ENCODE results near the gene ZNF213. TPM values are rescaled to one million over a fixed set of nuclear protein-coding genes. Genes with fewer than 3 reads are reported as not detected.

Gene ZNF213
- total and polyA plus RNA-seq, 2 experiments from 2014 or later, result 2.9 to 10.4 TPM

- no peaks in the 10 kb centered on the region for H3K9me2 ChIP-seq (ENCODE audit: insufficient read depth)
- Mint-ChIP-seq H3K27ac (no peak overlapping the region), H3K36me3 (ENCODE audit: low read depth) (peaks cover 36% of the 10 kb centered on the region), H3K9me3 (no peaks in the 10 kb centered on the region), H3K4me1 (peaks cover 12% of the 10 kb centered on the region), H3K4me3 (no peak overlapping the region), H3K27me3 (ENCODE audit: insufficient read depth, low read depth, poor library complexity) (peaks cover 8% of the 10 kb centered on the region)
- H2AFZ ChIP-seq, result no peak overlapping the region
- H4K20me1 ChIP-seq (replicated peaks; ENCODE audit: insufficient read depth), result peaks cover 4% of the 10 kb centered on the region; the same call in 1 of the 2 replicates
- no peak overlapping the region for H3K4me3 ChIP-seq
- no peaks in the 10 kb centered on the region for H3K27me3 ChIP-seq (ENCODE audit: insufficient read depth)
- no peak overlapping the region for H3K27ac ChIP-seq (ENCODE audit: low read depth)
- no peak overlapping the region for H3K4me2 ChIP-seq
- peaks cover 13% of the 10 kb centered on the region for H3K79me2 ChIP-seq (replicated peaks; ENCODE audit: insufficient read depth)
- no peak for TF ChIP-seq EZH2 (IDR thresholded peaks at IDR 0.05; ENCODE audit: low read depth, unreplicated experiment)
- no peak for ATAC-seq
- H3F3A ChIP-seq (replicated peaks; ENCODE audit: low read depth), result peaks cover 7% of the 10 kb centered on the region
- DNase-seq (ENCODE audit: low spot score), result no peak
- peaks cover 6% of the 10 kb centered on the region; the same call in 1 of the 2 replicates for H3K4me1 ChIP-seq (ENCODE audit: insufficient read depth)
- H3K36me3 ChIP-seq (ENCODE audit: insufficient read depth), result peaks cover 9% of the 10 kb centered on the region; the same call in 1 of the 2 replicates
These were observed 16.5 kb upstream of the ZNF213 start for GRCh38 chr16:3118204-3118790.

GRCh38 chr16:3118846-3119245 lies 16.0 kb upstream of the ZNF213 start:
- H3K27ac Mint-ChIP-seq, result no peak overlapping the region
- Histone ChIP-seq H3K4me2 (no peak overlapping the region), H3K9me2 (ENCODE audit: insufficient read depth) (no peaks in the 10 kb centered on the region), H3K36me3 (ENCODE audit: insufficient read depth) (peaks cover 9% of the 10 kb centered on the region; the same call in 1 of the 2 replicates), H3F3A (replicated peaks; ENCODE audit: low read depth) (peaks cover 13% of the 10 kb centered on the region), H3K4me1 (ENCODE audit: insufficient read depth) (peaks cover 4% of the 10 kb centered on the region; the same call in 1 of the 2 replicates), H3K27ac (ENCODE audit: low read depth) (no peak overlapping the region), H4K20me1 (replicated peaks; ENCODE audit: insufficient read depth) (peaks cover 4% of the 10 kb centered on the region; the same call in 1 of the 2 replicates), H3K79me2 (replicated peaks; ENCODE audit: insufficient read depth) (peaks cover 8% of the 10 kb centered on the region; the same call in 1 of the 2 replicates), H2AFZ (no peak overlapping the region), H3K4me3 (no peak overlapping the region), H3K27me3 (ENCODE audit: insufficient read depth) (no peaks in the 10 kb centered on the region)
- H3K4me1 Mint-ChIP-seq, result peaks cover 11% of the 10 kb centered on the region
- peaks cover 2% of the 10 kb centered on the region; the same call in 1 of the 3 replicates for H3K9me3 Mint-ChIP-seq
- H3K27me3 Mint-ChIP-seq (ENCODE audit: insufficient read depth, low read depth, poor library complexity), result peaks cover 7% of the 10 kb centered on the region
- no peak overlapping the region for H3K4me3 Mint-ChIP-seq
- ATAC-seq, result no peak
- peaks cover 36% of the 10 kb centered on the region for H3K36me3 Mint-ChIP-seq (ENCODE audit: low read depth)
- TF ChIP-seq ETS1 (IDR thresholded peaks at IDR 0.05) (no peak), ZNF114 (CRISPR knock-in tag; IDR thresholded peaks at IDR 0.05) (no peak), EZH2 (IDR thresholded peaks at IDR 0.05; ENCODE audit: low read depth, unreplicated experiment) (no peak), CREB1 (CRISPR knock-in tag; IDR thresholded peaks at IDR 0.05; ENCODE audit: low read depth) (no peak), STAT1 (IDR thresholded peaks at IDR 0.05; ENCODE audit: unreplicated experiment) (no peak), JUNB (IDR thresholded peaks at IDR 0.05; ENCODE audit: unreplicated experiment) (no peak)
- DNase-seq (ENCODE audit: low spot score), result no peak

GRCh38 chr16:3119286-3119685 lies 15.5 kb upstream of the ZNF213 start:
- H3K36me3 ChIP-seq (ENCODE audit: insufficient read depth), result peaks cover 9% of the 10 kb centered on the region; the same call in 1 of the 2 replicates
- no peak for ATAC-seq
- peaks cover 11% of the 10 kb centered on the region for H3K4me1 Mint-ChIP-seq
- no peaks in the 10 kb centered on the region for H3K27me3 ChIP-seq (ENCODE audit: insufficient read depth)
- H3K36me3 Mint-ChIP-seq (ENCODE audit: low read depth), result peaks cover 36% of the 10 kb centered on the region
- no peak overlapping the region for H3K4me2 ChIP-seq
- H3K27ac Mint-ChIP-seq, result no peak overlapping the region
- no peak overlapping the region for H2AFZ ChIP-seq
- peaks cover 3% of the 10 kb centered on the region; the same call in 1 of the 2 replicates for H3K4me1 ChIP-seq (ENCODE audit: insufficient read depth)
- H3K9me3 Mint-ChIP-seq, result peaks cover 2% of the 10 kb centered on the region; the same call in 1 of the 3 replicates
- no peaks in the 10 kb centered on the region for H3K9me2 ChIP-seq (ENCODE audit: insufficient read depth)
- H3K79me2 ChIP-seq (replicated peaks; ENCODE audit: insufficient read depth), result 0 out of 2 replicates have a peak, but pooled peaks cover 6% of the 10 kb centered on the region
- no peak overlapping the region for H3K27ac ChIP-seq (ENCODE audit: low read depth)
- H3K4me3 ChIP-seq, result no peak overlapping the region
- H3F3A ChIP-seq (replicated peaks; ENCODE audit: low read depth), result peaks cover 14% of the 10 kb centered on the region
- peaks cover 6% of the 10 kb centered on the region for H3K27me3 Mint-ChIP-seq (ENCODE audit: insufficient read depth, low read depth, poor library complexity)
- peaks cover 4% of the 10 kb centered on the region; the same call in 1 of the 2 replicates for H4K20me1 ChIP-seq (replicated peaks; ENCODE audit: insufficient read depth)
- DNase-seq (ENCODE audit: low spot score), result no peak
- no peak overlapping the region for H3K4me3 Mint-ChIP-seq
- TF ChIP-seq ZNF462 (CRISPR knock-in tag; IDR thresholded peaks at IDR 0.05), result no peak
